ENCODE data around the gene IRF2. TPM values are rescaled to one million over a fixed set of nuclear protein-coding genes. Genes with fewer than 3 reads are reported as not detected.

IRF2 gene
- total RNA-seq, 2 experiments from 2014 or later, result 11.4 to 14.9 TPM

GRCh38 chr4:184438375-184438774 is 36.0 kb downstream of the IRF2 start:
- no peaks in the 10 kb centered on the region for H3K9me3 Mint-ChIP-seq
- H3K36me3 Mint-ChIP-seq (ENCODE audit: low read depth), result peaks cover 20% of the 10 kb centered on the region
- POLR2A ChIA-PET, result interaction anchor here (1.0 kb wide), 2 partner anchors 15 to 96 kb away, joined by 3 read pairs; no protein-coding TSS in a partner anchor
- no peak for ATAC-seq (ENCODE audit: poor library complexity)
- H3K4me1 Mint-ChIP-seq (ENCODE audit: low read depth), result peaks cover 92% of the 10 kb centered on the region
- H3K9me3 ChIP-seq (ENCODE audit: control insufficient read depth in 1 of 2, insufficient read depth in 1 of 2, low read length in 2 of 2), result no peaks in the 10 kb centered on the region
- CTCF ChIA-PET, result no interaction called here
- H3K36me3 ChIP-seq (ENCODE audit: insufficient read depth, low read length), result peaks cover 21% of the 10 kb centered on the region
- no peaks in the 10 kb centered on the region for H3K27me3 Mint-ChIP-seq
- no peak for DNase-seq
- no peak overlapping the region for H3K4me3 Mint-ChIP-seq
- intact Hi-C loops (cut with DNase I, micrococcal nuclease), result loop anchor here in 1 of 2 experiments (5.0 kb wide), 1 partner anchor 34 kb away; the partner anchor contains the start of gene IRF2
- no peak overlapping the region for H3K4me3 ChIP-seq (ENCODE audit: low read length)
- TF ChIP-seq, protein P1, sequence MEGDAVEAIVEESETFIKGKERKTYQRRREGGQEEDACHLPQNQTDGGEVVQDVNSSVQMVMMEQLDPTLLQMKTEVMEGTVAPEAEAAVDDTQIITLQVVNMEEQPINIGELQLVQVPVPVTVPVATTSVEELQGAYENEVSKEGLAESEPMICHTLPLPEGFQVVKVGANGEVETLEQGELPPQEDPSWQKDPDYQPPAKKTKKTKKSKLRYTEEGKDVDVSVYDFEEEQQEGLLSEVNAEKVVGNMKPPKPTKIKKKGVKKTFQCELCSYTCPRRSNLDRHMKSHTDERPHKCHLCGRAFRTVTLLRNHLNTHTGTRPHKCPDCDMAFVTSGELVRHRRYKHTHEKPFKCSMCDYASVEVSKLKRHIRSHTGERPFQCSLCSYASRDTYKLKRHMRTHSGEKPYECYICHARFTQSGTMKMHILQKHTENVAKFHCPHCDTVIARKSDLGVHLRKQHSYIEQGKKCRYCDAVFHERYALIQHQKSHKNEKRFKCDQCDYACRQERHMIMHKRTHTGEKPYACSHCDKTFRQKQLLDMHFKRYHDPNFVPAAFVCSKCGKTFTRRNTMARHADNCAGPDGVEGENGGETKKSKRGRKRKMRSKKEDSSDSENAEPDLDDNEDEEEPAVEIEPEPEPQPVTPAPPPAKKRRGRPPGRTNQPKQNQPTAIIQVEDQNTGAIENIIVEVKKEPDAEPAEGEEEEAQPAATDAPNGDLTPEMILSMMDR (IDR thresholded peaks at IDR 0.05), result no peak
- H3K27ac Mint-ChIP-seq, result peak overlapping the region; percentile 23
- peaks cover 54% of the 10 kb centered on the region for H3K4me1 ChIP-seq (ENCODE audit: insufficient read depth, low read length)
- no peak overlapping the region for H3K27ac ChIP-seq (ENCODE audit: low read depth in 1 of 2, low read length in 2 of 2)
- H3K27me3 ChIP-seq (ENCODE audit: control insufficient read depth in 1 of 2, insufficient read depth in 2 of 2, low read length in 2 of 2), result no peaks in the 10 kb centered on the region

- CTCF ChIA-PET, result no interaction called here
These were observed 36.6 kb downstream of the IRF2 start for GRCh38 chr4:184437565-184438265.

DNA sequence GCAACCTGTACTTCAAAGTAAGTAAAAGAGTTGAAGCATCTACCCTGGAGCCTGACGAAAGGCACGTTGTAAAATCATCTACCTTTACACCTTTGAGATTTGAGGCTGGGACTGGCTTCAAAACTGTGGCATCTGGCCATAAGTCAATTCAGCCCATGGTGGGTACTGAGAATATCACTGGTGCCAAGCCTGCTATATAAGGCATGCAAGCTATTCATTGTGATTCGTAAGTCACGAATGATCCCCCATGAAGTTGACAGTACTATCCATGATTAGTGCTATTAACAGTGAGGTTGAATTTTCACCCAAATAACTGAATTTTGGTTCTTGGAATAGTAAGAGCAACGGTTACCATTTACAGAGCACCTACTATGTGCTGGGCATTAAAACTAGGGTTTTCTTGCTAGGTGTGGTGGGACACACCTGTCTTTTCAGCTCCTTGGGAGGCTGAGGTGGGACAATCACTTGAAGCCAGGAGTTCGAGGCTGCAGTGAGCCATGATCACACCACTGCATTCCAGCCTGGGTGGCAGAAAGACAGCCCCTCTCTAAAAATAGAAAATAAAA is 39.8 kb downstream of the IRF2 start:
- POLR2A ChIA-PET, result no interaction called here
- no peaks in the 10 kb centered on the region for H3K9me3 ChIP-seq (ENCODE audit: control insufficient read depth in 1 of 2, insufficient read depth in 1 of 2, low read length in 2 of 2)
- ATAC-seq (ENCODE audit: poor library complexity) (no peak), DNase-seq (no peak)
- Mint-ChIP-seq H3K27me3 (no peaks in the 10 kb centered on the region), H3K4me3 (no peak overlapping the region), H3K36me3 (ENCODE audit: low read depth) (peaks cover 48% of the 10 kb centered on the region), H3K9me3 (no peaks in the 10 kb centered on the region), H3K4me1 (ENCODE audit: low read depth) (peaks cover 92% of the 10 kb centered on the region), H3K27ac (peak overlapping the region; percentile 19)
- H3K4me3 ChIP-seq (ENCODE audit: low read length), result no peak overlapping the region
- no peaks in the 10 kb centered on the region for H3K27me3 ChIP-seq (ENCODE audit: control insufficient read depth in 1 of 2, insufficient read depth in 2 of 2, low read length in 2 of 2)
- H3K36me3 ChIP-seq (ENCODE audit: insufficient read depth, low read length), result peaks cover 31% of the 10 kb centered on the region
- H3K4me1 ChIP-seq (ENCODE audit: insufficient read depth, low read length), result peaks cover 41% of the 10 kb centered on the region
- CTCF ChIA-PET, result interaction anchor here (1.2 kb wide), 1 partner anchor 9 kb away, joined by 3 read pairs; no protein-coding TSS in a partner anchor
- TF ChIP-seq, protein P1 (IDR thresholded peaks at IDR 0.05), result no peak
- H3K27ac ChIP-seq (ENCODE audit: low read depth in 1 of 2, low read length in 2 of 2), result no peak overlapping the region
- intact Hi-C loops (cut with DNase I, micrococcal nuclease), result loop anchor here in 1 of 2 experiments (5.0 kb wide), 1 partner anchor 38 kb away; the partner anchor contains the start of gene IRF2

More at GRCh38 chr4:184437565-184438265, 36.6 kb downstream of the IRF2 start:
- peaks cover 25% of the 10 kb centered on the region for H3K36me3 Mint-ChIP-seq (ENCODE audit: low read depth)
- DNase-seq (no peak), ATAC-seq (ENCODE audit: poor library complexity) (peak; percentile 60)
- TF ChIP-seq, protein P1 (IDR thresholded peaks at IDR 0.05), result no peak
- peak overlapping the region; percentile 23 for H3K27ac Mint-ChIP-seq
- H3K4me3 Mint-ChIP-seq, result no peak overlapping the region
- no peak overlapping the region for H3K4me3 ChIP-seq (ENCODE audit: low read length)
- peaks cover 57% of the 10 kb centered on the region for H3K4me1 ChIP-seq (ENCODE audit: insufficient read depth, low read length)
- no peaks in the 10 kb centered on the region for H3K9me3 ChIP-seq (ENCODE audit: control insufficient read depth in 1 of 2, insufficient read depth in 1 of 2, low read length in 2 of 2)
- intact Hi-C loops (cut with DNase I, micrococcal nuclease), result loop anchor here in 1 of 2 experiments (5.0 kb wide), 1 partner anchor 35 kb away; the partner anchor contains the start of gene IRF2
- no peak overlapping the region for H3K27ac ChIP-seq (ENCODE audit: low read depth in 1 of 2, low read length in 2 of 2)
- H3K9me3 Mint-ChIP-seq, result no peaks in the 10 kb centered on the region
- POLR2A ChIA-PET, result interaction anchor here (1.0 kb wide), 2 partner anchors 16 to 97 kb away, joined by 3 read pairs; no protein-coding TSS in a partner anchor
- H3K27me3 Mint-ChIP-seq, result no peaks in the 10 kb centered on the region
- no peaks in the 10 kb centered on the region for H3K27me3 ChIP-seq (ENCODE audit: control insufficient read depth in 1 of 2, insufficient read depth in 2 of 2, low read length in 2 of 2)
- peaks cover 92% of the 10 kb centered on the region for H3K4me1 Mint-ChIP-seq (ENCODE audit: low read depth)
- peaks cover 26% of the 10 kb centered on the region for H3K36me3 ChIP-seq (ENCODE audit: insufficient read depth, low read length)
